Activated gamma-delta T cell treated with anti-CD3 and anti-CD28 coated beads, Interleukin-2, amount 50 U/mL, for 16 hours (primary cell): Measurements from ENCODE around the gene CYSTM1.
"Not testable (repeated sequence)": the region's sequence is repeated elsewhere in the genome, so short reads cannot be mapped to it uniquely, and the experiment has no call there.

ENCODE experiments used
- DNase-seq: peaks from one replicate; pipeline ENCODE4 v3.0.0-alpha.2; 2020; ENCODE audit warnings: low read depth

CYSTM1 gene

GRCh38 chr5:140178086-140178410 lies 3.1 kb downstream of the CYSTM1 start:
- DNase-seq = no peak

- no peak for DNase-seq
Measured at GRCh38 chr5:140178482-140179116, 3.6 kb downstream of the CYSTM1 start.

GRCh38 chr5:140181002-140181483 lies 6.1 kb downstream of the CYSTM1 start:
- no peak for DNase-seq

- no peak for DNase-seq
Measured at GRCh38 chr5:140181525-140181924, 6.5 kb downstream of the CYSTM1 start.

GRCh38 chr5:140182075-140182711 lies 7.2 kb downstream of the CYSTM1 start:
- no peak for DNase-seq

GRCh38 chr5:140182803-140183367 lies 7.9 kb downstream of the CYSTM1 start:
- no peak for DNase-seq

GRCh38 chr5:140185409-140185808 lies 10.4 kb downstream of the CYSTM1 start:
- no peak for DNase-seq

- DNase-seq = no peak
Measured at GRCh38 chr5:140186267-140186671, 11.3 kb downstream of the CYSTM1 start.

- no peak for DNase-seq
Measured at GRCh38 chr5:140189253-140189652, 14.3 kb downstream of the CYSTM1 start.

- DNase-seq = no peak
Measured at GRCh38 chr5:140189977-140190871, 15.2 kb downstream of the CYSTM1 start.

GRCh38 chr5:140190872-140191218 lies 15.9 kb downstream of the CYSTM1 start:
- DNase-seq = no peak

- no peak for DNase-seq
Measured at GRCh38 chr5:140192715-140193430, 17.9 kb downstream of the CYSTM1 start.

- no peak for DNase-seq
Measured at GRCh38 chr5:140194662-140195061, 19.7 kb downstream of the CYSTM1 start.

GRCh38 chr5:140196115-140196814 lies 21.3 kb downstream of the CYSTM1 start:
- no peak for DNase-seq

GRCh38 chr5:140197023-140197422 lies 22.0 kb downstream of the CYSTM1 start:
- no peak for DNase-seq

- not testable (repeated sequence) for DNase-seq
Measured at GRCh38 chr5:140198915-140199314, 23.9 kb downstream of the CYSTM1 start.

- DNase-seq = no peak
Measured at GRCh38 chr5:140202078-140202477, 27.1 kb downstream of the CYSTM1 start.

- DNase-seq = no peak
Measured at GRCh38 chr5:140202610-140203009, 27.6 kb downstream of the CYSTM1 start.

GRCh38 chr5:140205216-140205615 lies 30.2 kb downstream of the CYSTM1 start:
- DNase-seq = no peak

- DNase-seq = no peak
Measured at GRCh38 chr5:140205952-140206351, 31.0 kb downstream of the CYSTM1 start.

- DNase-seq = no peak
Measured at GRCh38 chr5:140207250-140207964, 32.4 kb downstream of the CYSTM1 start.
